HG03097 (cell line): ENCODE data around the gene PRKCA.
"Not testable (repeated sequence)": the region's sequence is repeated elsewhere in the genome, so short reads cannot be mapped to it uniquely, and the experiment has no call there.

Source experiments
- ATAC-seq: cut with Tn5 transposase; IDR thresholded peaks from one replicate; pipeline ENCODE4 v1.9.1; 2021; ENCODE audit not compliant: unreplicated experiment, low FRiP score

PRKCA gene

DNA sequence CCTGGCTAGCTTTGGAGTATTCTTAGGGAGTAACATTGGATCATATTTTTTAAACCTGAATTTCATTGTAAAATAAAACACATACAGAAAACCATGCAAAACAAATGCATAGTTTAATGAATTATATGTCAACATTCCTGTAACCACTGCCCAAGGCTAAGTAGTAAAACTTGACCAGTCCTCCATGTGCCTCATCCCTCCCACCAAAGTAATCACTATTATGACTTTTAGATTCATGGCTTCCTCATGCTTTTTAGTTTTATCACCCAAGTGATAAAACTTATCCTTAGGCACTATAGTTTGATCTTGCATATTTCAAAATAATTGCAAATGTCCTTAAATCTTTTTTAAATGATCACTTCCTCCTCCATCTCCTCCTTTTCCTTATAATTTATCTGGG lies 20.4 kb downstream of the PRKCA start:
- no peak for ATAC-seq

DNA sequence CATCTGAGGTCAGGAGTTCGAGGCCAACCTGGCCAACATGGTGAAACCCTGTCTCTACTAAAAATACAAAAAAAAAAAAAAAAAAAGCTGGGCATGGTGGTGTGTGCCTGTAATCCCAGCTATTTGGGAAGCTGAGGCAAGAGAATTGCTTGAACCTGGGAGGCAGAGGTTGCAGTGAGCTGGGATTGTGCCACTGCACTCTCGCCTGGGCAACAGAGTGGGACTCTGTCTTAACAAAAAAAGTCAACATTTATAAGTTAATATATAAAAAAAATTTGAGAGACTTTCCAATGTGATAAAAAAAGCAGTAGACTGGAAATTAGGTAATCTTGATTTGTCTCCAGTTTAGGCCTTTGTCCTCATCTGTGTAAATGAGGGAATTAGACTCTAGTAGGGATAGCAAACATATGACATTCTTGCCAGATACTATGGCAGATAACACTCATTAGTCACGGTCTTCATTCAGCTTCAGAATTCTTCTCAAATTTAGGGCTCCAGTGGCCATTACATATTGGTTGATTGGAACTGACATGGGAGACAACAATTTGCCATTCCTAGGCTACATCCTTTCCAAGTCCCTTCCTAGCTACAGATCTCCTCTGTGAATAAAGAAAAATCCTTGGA lies 22.1 kb downstream of the PRKCA start:
- not testable (repeated sequence) for ATAC-seq

GRCh38 chr17:66326476-66327047 lies 24.1 kb downstream of the PRKCA start:
- ATAC-seq: no peak

DNA sequence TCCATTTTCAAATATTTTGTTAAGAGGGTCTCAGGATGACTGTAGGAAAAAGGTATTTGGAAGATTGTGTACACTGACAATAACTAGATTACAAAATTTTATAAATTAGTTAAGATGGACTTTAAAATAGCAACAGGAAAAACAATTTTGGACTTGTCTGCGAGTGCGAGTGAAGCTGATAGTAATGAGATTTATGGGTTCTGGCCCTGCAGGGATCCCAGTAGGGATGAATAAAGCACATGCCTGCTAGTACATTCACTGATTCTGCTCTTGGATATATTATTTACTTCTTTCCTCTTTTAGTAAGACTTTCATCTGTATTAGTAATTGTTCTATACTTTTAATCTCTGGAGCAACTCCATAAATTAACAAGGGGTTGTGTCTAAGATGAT lies 28.2 kb downstream of the PRKCA start:
- no peak for ATAC-seq

GRCh38 chr17:66331038-66331816 lies 28.8 kb downstream of the PRKCA start:
- no peak for ATAC-seq

GRCh38 chr17:66335797-66336196 lies 33.4 kb downstream of the PRKCA start:
- ATAC-seq: no peak

- ATAC-seq: no peak
These were observed 34.9 kb downstream of the PRKCA start for GRCh38 chr17:66337268-66337667.

DNA sequence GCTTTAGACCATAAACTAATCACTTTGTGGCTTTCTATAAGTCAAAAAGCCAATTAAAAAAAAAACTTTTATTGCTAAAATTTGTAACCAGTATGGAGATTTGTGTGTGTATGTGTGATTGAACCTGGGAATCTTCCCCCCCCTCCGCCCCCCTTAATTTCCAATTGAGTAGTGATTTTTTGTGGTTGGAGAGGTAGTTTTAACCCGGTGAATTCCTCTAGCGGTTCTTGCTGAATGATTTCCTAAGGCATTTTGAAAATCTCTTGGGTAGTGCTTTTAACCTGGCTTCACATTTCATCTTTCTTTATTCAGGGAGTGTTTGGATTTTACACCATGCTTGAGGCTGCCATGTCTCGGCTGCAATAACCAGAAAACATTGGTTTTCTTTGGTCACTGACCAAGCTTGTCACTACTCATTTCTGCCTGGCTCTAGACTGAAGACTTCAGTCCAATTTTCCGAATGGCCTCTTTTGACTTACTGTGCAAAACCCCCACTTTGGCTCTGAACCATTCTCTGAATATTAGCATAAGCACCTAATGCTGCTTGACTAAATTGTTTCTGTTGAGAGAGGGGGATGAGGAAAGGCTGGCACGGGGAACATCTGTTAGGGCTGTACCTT lies 35.6 kb downstream of the PRKCA start:
- no peak for ATAC-seq

DNA sequence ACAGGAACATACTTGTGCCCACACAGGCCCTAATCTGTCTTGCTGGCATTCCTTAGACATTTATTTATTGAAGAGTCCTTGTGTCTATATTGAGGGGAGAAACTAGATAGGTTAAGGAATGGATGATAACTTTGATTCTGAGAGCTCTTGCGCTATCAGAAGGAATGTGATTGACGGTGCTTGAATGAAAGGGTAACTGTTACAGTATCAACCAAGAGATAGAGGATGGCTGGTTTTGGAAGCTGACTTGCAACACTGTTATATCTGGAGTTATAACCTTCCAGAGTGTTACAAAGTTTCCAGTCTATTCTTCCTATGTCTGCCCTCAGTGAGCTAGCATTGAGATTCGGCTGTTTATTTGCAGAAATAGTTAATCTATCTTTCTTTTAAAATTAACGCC lies 36.5 kb downstream of the PRKCA start:
- no peak for ATAC-seq

- ATAC-seq: no peak
These were observed 37.1 kb downstream of the PRKCA start for GRCh38 chr17:66339561-66339960.

- ATAC-seq: no peak
These were observed 38.3 kb downstream of the PRKCA start for GRCh38 chr17:66340720-66341119.

DNA sequence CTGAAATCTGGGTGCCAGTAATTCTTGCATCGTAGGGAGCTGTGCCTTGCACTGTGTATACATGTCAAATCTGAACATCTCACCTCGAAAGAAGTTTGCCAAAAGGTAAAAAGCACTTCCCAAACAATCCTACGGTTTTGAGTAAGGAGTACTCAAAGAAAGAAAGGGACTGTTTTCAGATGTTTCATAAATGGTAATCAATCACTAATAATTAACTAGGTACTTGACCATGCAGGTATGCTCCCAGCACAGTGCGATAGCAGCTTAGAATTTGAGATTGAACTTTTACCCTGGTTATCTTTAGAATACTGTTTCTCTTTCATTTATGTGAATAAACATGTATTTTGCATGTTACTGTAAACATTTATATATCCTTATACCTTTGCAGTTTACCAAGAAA lies 39.0 kb downstream of the PRKCA start:
- no peak for ATAC-seq

DNA sequence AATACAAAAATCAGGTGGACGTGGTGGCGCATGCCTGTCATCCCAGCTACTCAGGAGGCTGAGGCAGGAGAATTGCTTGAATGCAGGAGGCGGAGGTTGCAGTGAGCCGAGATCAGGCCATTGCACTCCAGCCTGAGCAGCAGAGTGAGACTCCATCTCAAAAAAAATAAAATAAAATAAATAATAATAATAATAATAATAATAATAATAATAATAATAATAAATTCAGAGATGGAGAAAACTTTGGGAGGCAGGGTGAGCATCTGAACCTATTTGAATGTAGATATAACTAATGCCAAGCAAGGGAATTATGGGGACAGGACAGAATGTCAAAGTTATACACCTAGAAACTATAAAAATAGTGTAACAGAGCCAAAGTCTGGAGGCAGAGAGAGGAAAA lies 39.9 kb downstream of the PRKCA start:
- not testable (repeated sequence) for ATAC-seq

- no peak for ATAC-seq
These were observed 41.2 kb downstream of the PRKCA start for GRCh38 chr17:66343531-66344078.

DNA sequence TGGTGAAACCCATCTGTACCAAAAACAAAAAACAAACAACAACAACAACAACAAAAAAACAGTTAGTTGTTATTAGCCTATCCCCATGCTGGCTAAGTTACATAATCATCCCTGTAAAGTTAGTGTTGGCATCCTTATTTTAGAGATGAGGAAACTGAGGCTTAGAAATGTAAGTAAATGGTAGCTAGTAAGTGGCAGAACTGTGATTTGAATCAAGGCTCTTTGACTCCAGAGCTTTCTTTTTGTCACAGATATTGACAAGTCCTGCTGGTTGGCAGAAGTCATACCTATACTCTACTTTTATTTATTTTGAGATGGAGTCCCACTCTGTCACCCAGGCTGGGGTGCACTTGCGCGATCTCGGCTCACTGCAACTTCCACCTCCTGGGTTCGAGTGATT lies 42.1 kb downstream of the PRKCA start:
- ATAC-seq: no peak

DNA sequence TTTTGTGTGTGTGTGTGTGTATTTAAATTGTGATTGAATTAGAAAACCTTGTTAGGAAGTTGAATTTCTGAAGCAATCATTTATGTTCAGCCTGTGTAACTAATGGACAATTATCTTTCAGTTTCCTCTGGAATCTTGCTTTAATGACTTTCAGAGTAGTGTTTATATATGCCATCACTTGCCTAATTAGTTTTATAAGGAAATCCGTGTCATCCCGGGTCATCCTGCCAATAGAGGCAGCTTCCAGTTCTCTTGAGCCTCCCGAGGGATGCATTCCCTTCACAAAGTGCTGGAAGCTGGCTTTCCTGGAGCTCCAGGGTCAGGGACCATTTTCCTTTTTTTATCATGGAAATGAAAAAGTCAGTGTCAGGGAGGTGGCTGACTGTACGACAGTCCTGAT lies 42.9 kb downstream of the PRKCA start:
- no peak for ATAC-seq

- not testable (repeated sequence) for ATAC-seq
These were observed 43.7 kb downstream of the PRKCA start for GRCh38 chr17:66345949-66346638.

DNA sequence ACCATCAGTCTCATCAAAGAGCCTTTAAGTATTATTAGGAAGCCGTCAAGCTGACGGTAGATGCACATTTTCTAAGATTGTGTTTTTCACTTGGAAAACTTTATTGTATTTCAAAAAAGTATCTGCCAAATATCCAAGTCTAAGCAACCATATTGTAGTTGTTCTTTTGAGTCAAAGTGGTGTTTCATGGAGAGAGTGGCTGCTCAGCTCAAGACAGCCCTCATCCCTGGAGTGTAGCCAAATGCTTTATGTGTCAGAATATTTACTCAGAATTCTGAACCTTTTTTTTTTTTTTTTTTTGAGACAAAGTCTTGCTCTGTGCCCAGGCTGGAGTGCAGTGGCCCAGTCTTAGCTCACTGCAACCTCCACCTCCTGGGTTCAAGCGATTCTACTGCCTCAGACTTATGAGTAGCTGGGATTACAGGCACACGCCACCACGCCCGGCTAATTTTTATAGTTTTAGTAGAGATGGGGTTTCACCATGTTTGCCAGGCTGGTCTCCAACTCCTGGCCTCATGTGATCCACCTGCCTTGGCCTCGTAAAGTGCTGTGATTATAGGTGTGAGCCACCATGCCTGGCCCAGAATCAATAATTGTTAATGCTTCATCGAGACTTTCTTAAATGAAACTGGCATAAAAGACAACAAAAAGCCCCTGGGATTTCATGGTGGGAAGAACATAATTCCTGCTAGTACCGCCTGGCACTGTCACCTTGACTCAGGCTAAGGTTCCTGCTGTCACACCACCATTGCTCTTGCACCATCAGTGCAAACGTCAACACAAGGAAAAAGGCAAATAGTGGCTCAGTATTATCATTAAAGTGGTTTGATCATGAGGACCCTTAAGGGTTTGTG lies 45.5 kb downstream of the PRKCA start:
- no peak for ATAC-seq

DNA sequence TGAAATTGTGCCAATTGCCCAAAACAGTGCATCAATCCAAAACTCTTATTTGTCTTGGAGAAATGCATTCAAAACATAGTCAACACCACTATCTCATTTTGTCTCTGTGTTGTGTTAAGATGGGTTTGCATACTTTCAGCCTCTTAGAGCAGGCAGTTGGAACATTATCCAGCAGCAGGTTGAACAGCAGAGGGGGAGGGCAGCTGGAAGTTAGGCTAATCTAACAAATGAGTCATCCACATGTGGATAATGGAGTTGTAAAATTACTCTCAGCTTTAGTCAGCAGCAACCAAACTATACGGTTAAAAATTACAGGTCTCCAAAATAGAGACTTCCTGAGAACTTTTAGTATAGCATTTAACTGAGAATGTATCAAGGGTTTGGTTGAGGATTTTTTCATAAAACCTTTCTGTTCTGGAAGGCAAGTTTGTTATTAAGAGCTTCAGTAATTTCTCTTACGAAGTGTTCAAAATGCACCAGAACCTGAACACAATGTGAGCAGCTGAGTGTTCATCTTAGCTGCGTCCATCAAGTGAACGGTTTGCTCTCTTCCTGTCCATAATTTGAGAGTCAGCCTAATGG lies 46.3 kb downstream of the PRKCA start:
- ATAC-seq: no peak
